Activated CD8-positive, alpha-beta T cell treated with anti-CD3 and anti-CD28 coated beads for 36 hours (primary cell): ENCODE data around the gene SBNO2. TPM values are rescaled to one million over a fixed set of nuclear protein-coding genes. Genes with fewer than 3 reads are reported as not detected.
A peak's percentile ranks its signal among the peaks of the same experiment; 100 is the strongest.

Experiments
- ATAC-seq: fragments of 200-7000 bp; cut with Tn5 transposase; one replicate; pipeline ENCODE4 v1.10.0; 2021; ENCODE audit warnings: mild to moderate bottlenecking, moderate library complexity
- CTCF ChIA-PET: fragments of 350-600 bp; sonication (Branson Sonifier 250); formaldehyde crosslinking; loops from one replicate; lab custom pipeline; 2021; ENCODE audit warnings: antibody characterized with exemption; lab: Charles Lee
- POLR2A ChIA-PET: fragments of 350-600 bp; sonication (Branson Sonifier 250); formaldehyde crosslinking; loops from one replicate; lab custom pipeline; 2021; ENCODE audit warnings: antibody characterized with exemption; lab: Charles Lee
- DNase-seq: peaks from one replicate; pipeline ENCODE4 v3.0.0-alpha.2; 2020
- H3K27ac Mint-ChIP-seq: one replicate; pipeline ENCODE4 v1.8.0; 2021; ENCODE audit warnings: mild to moderate bottlenecking, mixed read lengths
- H3K27me3 Mint-ChIP-seq: one replicate; pipeline ENCODE4 v1.8.0; 2021; ENCODE audit warnings: mixed read lengths
- H3K36me3 Mint-ChIP-seq: one replicate; pipeline ENCODE4 v1.8.0; 2021; ENCODE audit warnings: low read depth, mixed read lengths
- H3K4me1 Mint-ChIP-seq: one replicate; pipeline ENCODE4 v1.8.0; 2021; ENCODE audit warnings: low read depth, mixed read lengths
- H3K4me3 Mint-ChIP-seq: one replicate; pipeline ENCODE4 v1.8.0; 2021; ENCODE audit warnings: mild to moderate bottlenecking, moderate library complexity, mixed read lengths
- H3K9me3 Mint-ChIP-seq: one replicate; pipeline ENCODE4 v1.8.0; 2021; ENCODE audit warnings: mixed read lengths
- CTCF ChIP-seq: fragments of 200-600 bp; IDR thresholded peaks from one replicate; pipeline ENCODE4 v1.8.0; 2022; ENCODE audit warnings: antibody characterized with exemption, mild to moderate bottlenecking
- intact Hi-C: fragments of 100-400 bp; cut with micrococcal nuclease; formaldehyde crosslinking; loops from one replicate; pipeline ENCODE4 v1.10.0; 2022
- total RNA-seq, 2 experiments: library from RNA; stranded (reverse); gene quantifications; one replicate each; pipeline ENCODE4 v1.2.3, GENCODE V29; 2021

The SBNO2 gene
- total RNA-seq, 2 experiments from 2014 or later = 41.7 to 42.0 TPM

GRCh38 chr19:1151917-1152587 is 22.0 kb downstream of the SBNO2 start:
- H3K27me3 Mint-ChIP-seq = no peaks in the 10 kb centered on the region
- H3K4me3 Mint-ChIP-seq = no peak overlapping the region
- no peak for DNase-seq
- ATAC-seq = no peak
- H3K9me3 Mint-ChIP-seq = no peaks in the 10 kb centered on the region
- no peaks in the 10 kb centered on the region for H3K4me1 Mint-ChIP-seq
- CTCF ChIA-PET = interaction anchor here (0.9 kb wide), 1 partner anchor 39 kb away, joined by 3 read pairs; no protein-coding TSS in a partner anchor
- H3K36me3 Mint-ChIP-seq = no peaks in the 10 kb centered on the region
- POLR2A ChIA-PET = no interaction called here
- TF ChIP-seq CTCF = no peak
- no peak overlapping the region for H3K27ac Mint-ChIP-seq
- intact Hi-C loops = no loop called here

DNA sequence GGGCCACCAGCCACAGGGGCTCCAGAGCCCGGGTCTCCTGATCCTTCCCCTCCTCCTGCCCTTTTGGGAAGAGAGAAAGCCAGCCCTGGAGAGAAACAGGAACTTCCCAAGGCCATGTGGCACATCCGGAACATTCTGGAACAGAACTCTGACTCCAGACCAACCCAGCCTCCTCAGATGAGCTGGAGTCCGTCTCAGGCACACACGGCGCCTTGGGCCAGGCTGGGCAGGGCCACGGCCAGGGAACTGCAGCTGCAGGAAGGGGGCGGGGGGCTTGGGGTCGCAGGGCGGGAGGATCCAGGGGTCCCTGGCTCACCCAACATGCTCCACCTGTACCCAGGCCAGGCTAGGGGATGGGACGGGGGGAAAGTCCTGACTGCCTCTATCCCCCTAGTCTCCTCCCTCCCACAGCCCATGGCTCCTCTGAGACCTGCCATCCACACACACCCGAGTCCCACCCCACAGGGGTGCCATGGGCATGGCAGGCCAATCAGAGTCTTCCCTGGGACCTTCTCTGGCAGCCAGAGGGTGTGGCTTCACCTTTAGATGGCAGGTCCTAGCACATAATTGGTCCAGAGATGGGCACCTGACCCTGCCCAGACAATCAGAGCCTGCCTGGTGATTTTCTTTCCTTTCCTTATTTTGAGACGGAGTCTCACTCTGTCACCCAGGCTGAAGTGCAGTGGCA is 22.9 kb downstream of the SBNO2 start:
- Mint-ChIP-seq H3K4me3 (no peak overlapping the region), H3K4me1 (no peaks in the 10 kb centered on the region), H3K9me3 (no peaks in the 10 kb centered on the region), H3K27ac (no peak overlapping the region), H3K36me3 (no peaks in the 10 kb centered on the region), H3K27me3 (no peaks in the 10 kb centered on the region)
- ChIA-PET CTCF (no interaction called here), POLR2A (no interaction called here)
- DNase-seq = no peak
- peak; percentile 49 for ATAC-seq
- no peak for TF ChIP-seq CTCF
- intact Hi-C loops = no loop called here

DNA sequence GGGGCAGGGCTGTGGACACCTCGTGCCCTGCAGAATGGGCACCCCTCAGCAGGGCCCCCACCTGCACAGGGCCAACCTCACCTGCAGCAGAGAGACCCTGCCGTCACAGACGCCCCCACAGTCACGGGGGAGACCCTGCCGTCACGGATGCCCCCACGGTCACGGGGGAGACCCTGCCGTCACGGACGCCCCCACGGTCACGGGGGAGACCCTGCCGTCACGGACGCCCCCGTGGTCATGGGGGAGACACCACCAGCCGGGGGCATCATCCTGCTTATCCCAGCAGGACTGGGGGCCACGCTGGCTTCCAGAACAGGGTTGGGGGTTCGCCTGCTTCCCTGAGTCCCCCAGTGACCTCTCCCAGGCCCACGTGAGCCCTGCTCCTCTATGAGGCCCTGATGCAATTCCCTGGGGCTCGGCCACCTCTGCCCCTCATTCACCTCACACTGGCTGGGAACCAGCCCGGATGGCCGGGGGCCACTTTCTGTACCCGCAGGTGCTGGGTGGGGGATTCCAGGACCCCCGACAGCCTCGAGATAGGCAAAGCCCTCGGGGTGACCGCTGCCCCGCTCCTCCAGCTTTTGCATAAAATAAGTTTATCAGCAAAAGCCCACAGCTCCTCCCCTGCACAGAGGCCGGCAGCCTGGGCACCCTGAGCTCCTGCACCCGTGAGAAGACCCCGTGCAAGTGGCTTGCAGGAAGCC is 23.6 kb downstream of the SBNO2 start:
- CTCF ChIA-PET = no interaction called here
- intact Hi-C loops = no loop called here

DNA sequence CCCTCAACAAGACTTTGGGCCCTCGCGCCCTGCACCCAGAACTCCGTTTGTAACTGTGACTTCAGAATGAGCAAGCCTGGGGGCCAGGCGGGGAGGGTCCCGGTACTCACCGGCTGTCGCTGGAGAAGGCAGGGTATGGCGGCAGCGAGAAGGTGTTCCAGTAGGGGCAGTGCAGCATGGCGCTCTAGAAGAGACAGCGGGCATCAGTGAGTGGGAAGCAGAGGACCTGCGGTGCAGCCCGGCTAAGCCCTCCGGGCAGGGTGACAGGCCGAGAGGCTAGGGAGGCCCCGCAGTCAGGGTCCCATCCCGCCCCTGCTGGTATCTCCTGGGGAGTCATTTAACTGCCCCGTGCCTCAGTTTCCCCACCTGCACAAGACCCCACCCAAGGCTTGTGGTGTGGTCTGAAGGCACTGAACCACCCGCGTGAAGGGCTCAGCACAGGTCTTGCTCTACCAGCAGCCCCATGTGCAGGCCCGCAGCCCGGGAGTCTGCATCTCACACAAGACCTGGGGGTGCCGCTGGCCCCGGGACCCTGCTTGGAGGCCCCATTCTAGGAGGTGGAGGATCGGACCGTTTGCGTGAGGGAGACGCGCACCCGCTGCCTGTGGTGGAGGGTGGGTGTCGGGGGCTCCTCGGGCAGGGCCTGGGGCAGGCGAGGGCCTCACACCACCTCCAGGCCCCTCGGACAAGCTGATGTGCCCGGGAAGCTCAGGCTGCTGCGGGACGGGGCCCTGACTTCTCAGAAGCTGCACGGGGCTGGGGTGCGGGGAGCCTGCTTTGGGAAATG is 24.6 kb downstream of the SBNO2 start:
- ATAC-seq (no peak), DNase-seq (no peak)
- ChIA-PET CTCF (no interaction called here), POLR2A (no interaction called here)
- TF ChIP-seq CTCF = no peak
- H3K36me3 Mint-ChIP-seq = peaks cover 3% of the 10 kb centered on the region
- no peaks in the 10 kb centered on the region for H3K27me3 Mint-ChIP-seq
- H3K27ac Mint-ChIP-seq = no peak overlapping the region
- no peaks in the 10 kb centered on the region for H3K9me3 Mint-ChIP-seq
- no peaks in the 10 kb centered on the region for H3K4me1 Mint-ChIP-seq
- intact Hi-C loops = no loop called here
- H3K4me3 Mint-ChIP-seq = no peak overlapping the region

More for the DNA sequence above, 23.6 kb downstream of the SBNO2 start:
- H3K9me3 Mint-ChIP-seq = no peaks in the 10 kb centered on the region
- ATAC-seq (no peak), DNase-seq (no peak)
- no peak overlapping the region for H3K4me3 Mint-ChIP-seq
- no peaks in the 10 kb centered on the region for H3K27me3 Mint-ChIP-seq
- no peak for TF ChIP-seq CTCF
- no peak overlapping the region for H3K27ac Mint-ChIP-seq
- POLR2A ChIA-PET = no interaction called here
- H3K4me1 Mint-ChIP-seq = no peaks in the 10 kb centered on the region
- no peaks in the 10 kb centered on the region for H3K36me3 Mint-ChIP-seq
